ENCODE measurements around the gene SSRP1. TPM values are rescaled to one million over a fixed set of nuclear protein-coding genes. Genes with fewer than 3 reads are reported as not detected.

SSRP1 gene
- total and polyA plus RNA-seq, 2 of the 13 experiments (the other 11 are each of a cell fraction or from before 2014, with no cell fraction given) = 93.6 to 129 TPM

GRCh38 chr11:57327721-57328120 is 8.0 kb downstream of the SSRP1 start:
- ATAC-seq (no peak), DNase-seq (ENCODE audit: low spot score) (no peak), FAIRE-seq (no peak)
- Histone ChIP-seq H3K9ac (ENCODE audit: insufficient read depth, low read depth, low read length) (no peak overlapping the region), H2AFZ (ENCODE audit: low read length) (no peak overlapping the region), H3K4me3 (replicated peaks in 1 of 3; ENCODE audit: insufficient read depth in 1 of 3, low read depth in 2 of 3, low read length in 3 of 3) (no peak overlapping the region), H3K79me2 (ENCODE audit: insufficient read depth, low read length) (peaks cover 14% of the 10 kb centered on the region), H3K27me3 (ENCODE audit: control insufficient read depth in 1 of 2, insufficient read depth in 2 of 2, low read length in 2 of 2) (no peaks in the 10 kb centered on the region; a peak in 1 of 5 replicates), H3K36me3 (replicated peaks in 1 of 2; ENCODE audit: control insufficient read depth in 1 of 2, insufficient read depth in 2 of 2, low read length in 2 of 2) (peaks cover 30 to 67% of the 10 kb centered on the region in 2 experiments), H3K4me1 (ENCODE audit: insufficient read depth, low read length) (peaks cover 28% of the 10 kb centered on the region), H3K4me2 (ENCODE audit: low read depth, low read length) (no peak overlapping the region), H3K9me3 (ENCODE audit: low read length) (no peaks in the 10 kb centered on the region), H3K27ac (ENCODE audit: extremely low read length, insufficient read depth, low read length) (no peak overlapping the region), H4K20me1 (ENCODE audit: insufficient read depth, low read length) (no peaks in the 10 kb centered on the region; the same call in 1 of the 2 replicates)
- no TSS peak for BruUV-seq (replicated peaks)
- ChIA-PET CTCF (ENCODE audit: low intra/inter-chr PET ratio, low total read pairs) (no interaction called here), POLR2A (no interaction called here)
- in situ Hi-C loops (cut with HindIII; ENCODE audit: extremely low pct_ligation_motif_present, low pct_unique_long_range_greater_than_20kb) = no loop called here
- TF ChIP-seq ZBTB7B (CRISPR knock-in tag; IDR thresholded peaks at IDR 0.05) (no peak), ZSCAN5A (CRISPR knock-in tag; IDR thresholded peaks at IDR 0.05; ENCODE audit: borderline replicate concordance) (no peak), ZBTB26 (CRISPR knock-in tag; IDR thresholded peaks at IDR 0.05; ENCODE audit: borderline replicate concordance) (no peak), ZNF784 (CRISPR knock-in tag; IDR thresholded peaks at IDR 0.05; ENCODE audit: borderline replicate concordance) (no peak), ZNF260 (CRISPR knock-in tag; IDR thresholded peaks at IDR 0.05; ENCODE audit: borderline replicate concordance, low read depth) (no peak), HNRNPL (IDR thresholded peaks at IDR 0.05; ENCODE audit: low read depth, low read length) (no peak), GPN1 (CRISPR knock-in tag; IDR thresholded peaks at IDR 0.05; ENCODE audit: borderline replicate concordance) (no peak), ZNF556 (CRISPR knock-in tag; IDR thresholded peaks at IDR 0.05; ENCODE audit: borderline replicate concordance) (no peak), HDAC6 (IDR thresholded peaks at IDR 0.05; ENCODE audit: low read depth, low read length) (no peak), ZGPAT (CRISPR knock-in tag; IDR thresholded peaks at IDR 0.05) (no peak), CENPBD1 (CRISPR knock-in tag; IDR thresholded peaks at IDR 0.05; ENCODE audit: borderline replicate concordance, low read depth) (no peak), HDAC2 (CRISPR knock-in tag; IDR thresholded peaks at IDR 0.05) (no peak), ZNF121 (CRISPR knock-in tag; IDR thresholded peaks at IDR 0.05) (no peak)
- WGBS (ENCODE audit: low lambda C conversion rate) = 94% methylated on average over 5 of the region's 5 CpGs
- intact Hi-C loops (cut with micrococcal nuclease; ENCODE audit: unreplicated experiment) = no loop called here

Measured in HepG2 (cell line).